HG03139 (cell line): Measurements from ENCODE around the gene GPC3.

Experiments
- ATAC-seq: cut with Tn5 transposase; IDR thresholded peaks from one replicate; pipeline ENCODE4 v1.9.1; 2021; ENCODE audit not compliant: unreplicated experiment

Gene GPC3

GRCh38 chrX:133971586-133971985, 13.8 kb downstream of the GPC3 start:
- no peak for ATAC-seq

DNA sequence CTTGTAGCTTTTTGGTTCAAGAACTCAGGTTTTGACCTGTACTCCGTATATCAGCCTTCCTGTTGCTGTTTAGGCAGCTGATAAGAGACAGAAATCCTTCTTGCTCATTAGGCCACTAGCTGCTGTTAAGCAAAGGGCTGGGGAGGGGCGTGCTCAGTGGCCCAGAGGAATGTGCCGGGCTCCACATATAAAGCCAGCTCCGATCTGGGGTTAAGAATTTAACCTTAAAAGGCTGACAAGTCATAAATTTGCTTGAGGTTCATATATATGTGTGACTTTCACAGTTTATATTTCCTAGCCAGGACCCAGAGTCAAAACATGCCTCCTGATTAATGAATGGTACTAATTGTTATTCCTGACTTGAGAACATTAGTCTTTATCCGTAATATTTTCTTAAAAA, 15.3 kb downstream of the GPC3 start:
- no peak for ATAC-seq

DNA sequence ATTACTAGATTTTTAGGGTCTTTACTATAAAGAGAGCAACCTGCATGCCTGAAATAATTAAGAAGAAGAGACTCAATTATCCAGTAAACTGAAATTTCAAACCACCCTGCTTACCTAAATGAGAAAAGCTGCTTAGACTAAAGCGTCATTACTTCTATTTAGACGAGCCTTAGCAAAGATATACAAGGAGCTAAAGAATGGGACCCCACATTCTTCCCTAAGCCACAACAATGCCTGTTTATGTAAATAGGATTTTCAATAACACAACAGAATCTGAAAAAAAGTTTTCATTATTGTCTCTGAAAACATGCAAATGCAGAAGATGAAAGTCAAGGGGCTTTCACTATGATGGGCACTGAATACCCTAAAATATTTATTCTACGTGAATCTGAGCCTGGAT, 16.2 kb downstream of the GPC3 start:
- ATAC-seq, result no peak

- ATAC-seq, result no peak
Measured at GRCh38 chrX:133968109-133968508, 17.3 kb downstream of the GPC3 start.

GRCh38 chrX:133966199-133966598, 19.2 kb downstream of the GPC3 start:
- ATAC-seq, result no peak

DNA sequence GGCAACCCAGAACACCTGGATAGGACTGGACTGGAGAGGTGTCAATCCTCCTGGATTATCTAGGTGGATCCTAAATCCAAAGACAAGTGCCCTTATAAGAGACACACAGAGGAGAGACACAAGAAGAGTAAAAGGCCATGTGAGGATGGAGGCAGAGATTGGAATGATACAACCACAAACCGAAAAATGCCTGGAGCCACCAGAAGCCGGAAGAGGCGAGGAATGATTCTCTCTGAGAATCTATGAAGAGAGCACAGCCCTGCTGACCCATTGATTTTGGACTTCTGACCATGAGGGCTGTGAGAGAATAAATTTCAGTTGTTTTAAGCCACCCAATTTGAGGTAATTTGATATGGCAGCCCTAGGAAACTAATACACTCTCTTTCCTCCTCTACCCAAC, 20.1 kb downstream of the GPC3 start:
- ATAC-seq, result no peak

DNA sequence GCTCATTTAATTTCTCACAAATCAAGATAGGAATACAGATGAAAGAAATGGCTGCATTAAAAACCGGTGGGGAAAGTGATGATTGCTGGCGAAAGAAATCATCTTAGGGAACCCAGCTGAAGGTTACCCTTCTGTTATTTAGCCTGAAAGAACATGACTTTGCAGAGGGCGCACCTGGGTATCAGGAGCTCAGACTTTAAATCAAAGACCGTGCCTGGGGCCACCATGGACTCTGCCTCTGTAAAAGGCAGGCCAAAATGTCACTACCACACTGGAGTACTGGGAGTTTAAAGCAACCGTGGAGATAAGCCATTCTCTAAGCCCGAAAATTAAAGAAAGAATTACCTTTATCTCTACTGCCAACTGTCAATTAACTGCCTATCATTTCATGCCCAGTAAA, 24.3 kb downstream of the GPC3 start:
- ATAC-seq, result no peak

- no peak for ATAC-seq
Measured at GRCh38 chrX:133959972-133960371, 25.4 kb downstream of the GPC3 start.

- no peak for ATAC-seq
Measured at GRCh38 chrX:133958997-133959688, 26.3 kb downstream of the GPC3 start.

GRCh38 chrX:133956570-133957340, 28.6 kb downstream of the GPC3 start:
- ATAC-seq, result no peak

- no peak for ATAC-seq
Measured at GRCh38 chrX:133953785-133954355, 31.5 kb downstream of the GPC3 start.

GRCh38 chrX:133953078-133953477, 32.3 kb downstream of the GPC3 start:
- no peak for ATAC-seq

GRCh38 chrX:133951098-133951497, 34.3 kb downstream of the GPC3 start:
- ATAC-seq, result no peak

- no peak for ATAC-seq
Measured at GRCh38 chrX:133950214-133950613, 35.2 kb downstream of the GPC3 start.

DNA sequence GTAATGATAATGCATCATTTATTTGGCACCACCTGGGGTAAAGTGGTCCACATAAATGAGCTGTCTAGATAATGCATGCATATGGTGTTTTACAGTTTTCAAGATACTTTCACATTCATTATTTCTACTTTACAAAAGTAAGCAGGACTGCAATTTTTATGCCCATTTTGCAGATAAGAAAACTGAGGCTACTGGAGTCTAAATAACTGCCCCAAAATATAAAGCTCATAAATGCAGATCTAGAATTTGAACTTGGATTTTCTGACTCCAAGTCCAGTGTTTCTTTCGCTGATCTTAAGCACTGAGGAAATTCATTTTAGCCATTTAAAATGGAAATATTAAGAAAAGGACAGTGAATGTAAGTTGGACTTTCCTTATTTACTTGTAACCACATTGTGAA, 36.5 kb downstream of the GPC3 start:
- ATAC-seq, result no peak

GRCh38 chrX:133947996-133948395, 37.4 kb downstream of the GPC3 start:
- no peak for ATAC-seq

DNA sequence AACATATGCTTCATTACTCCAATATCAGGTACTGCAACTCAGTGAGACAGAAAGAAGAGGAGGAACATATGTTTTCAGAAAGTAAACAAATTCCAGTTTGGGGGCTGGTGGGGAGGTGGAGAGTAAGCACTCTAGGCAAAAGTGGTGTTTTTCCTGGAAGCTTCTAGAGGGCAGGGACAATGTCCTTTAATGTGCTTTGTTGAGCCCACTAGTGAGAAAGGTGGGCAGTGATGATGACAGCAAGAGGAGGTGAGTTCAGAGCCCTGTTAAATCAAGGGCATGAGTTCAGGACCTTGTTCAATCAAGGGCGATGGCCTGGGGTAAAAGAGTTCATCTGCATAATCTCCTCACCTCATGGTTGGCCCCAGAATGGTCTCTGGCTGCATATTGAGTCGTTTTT, 38.4 kb downstream of the GPC3 start:
- ATAC-seq, result no peak

- no peak for ATAC-seq
Measured at GRCh38 chrX:133943507-133943906, 41.9 kb downstream of the GPC3 start.

DNA sequence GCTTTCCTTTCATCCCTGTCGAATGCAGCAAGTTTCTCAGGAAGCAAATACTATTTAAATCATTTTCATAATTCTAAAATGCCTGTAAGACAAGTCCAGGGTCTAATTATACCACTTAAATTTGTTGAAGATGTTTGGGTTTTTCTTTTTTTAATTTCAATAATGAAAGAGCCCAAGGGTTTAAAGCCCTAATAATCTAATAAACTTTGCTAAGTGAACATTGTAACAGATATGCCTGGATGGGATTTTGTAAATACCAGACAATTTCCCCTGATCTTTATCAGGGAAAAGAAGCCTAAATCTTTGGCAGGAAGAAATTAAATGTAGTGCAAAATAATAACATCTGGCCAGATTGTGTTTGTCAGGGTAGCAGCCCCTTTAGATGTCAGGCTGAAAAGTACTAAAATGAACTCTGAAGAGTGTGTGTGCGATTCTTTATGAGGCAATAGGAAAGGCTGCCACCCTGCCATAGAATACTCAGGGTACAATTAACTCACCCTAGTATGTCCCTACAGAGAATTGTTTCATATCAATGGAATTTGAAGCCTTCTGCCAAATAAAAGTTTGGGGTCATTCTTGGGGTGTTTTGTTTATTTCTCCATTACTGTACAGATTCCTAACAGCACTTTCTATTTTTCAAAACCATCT, 45.6 kb downstream of the GPC3 start:
- no peak for ATAC-seq

DNA sequence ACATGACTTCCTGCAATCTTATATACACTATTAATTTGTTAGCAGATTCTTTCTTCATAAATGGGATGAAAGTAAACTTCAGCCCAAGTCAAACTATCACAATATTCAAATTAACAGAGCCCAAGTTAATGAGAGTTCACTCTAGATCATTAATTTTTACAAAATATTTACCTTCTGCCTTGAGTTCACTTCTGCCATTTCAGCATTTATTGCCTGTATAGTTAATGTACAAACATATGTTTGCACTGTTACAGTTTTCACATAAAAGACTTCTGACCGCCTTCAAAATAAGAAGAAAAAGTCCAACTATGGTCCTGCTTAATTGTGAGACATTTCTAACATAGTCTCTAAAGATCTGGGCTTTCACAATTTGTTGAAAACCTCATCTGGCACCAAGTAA, 46.9 kb downstream of the GPC3 start:
- ATAC-seq, result no peak

- ATAC-seq, result no peak
Measured at GRCh38 chrX:133937022-133937421, 48.4 kb downstream of the GPC3 start.

DNA sequence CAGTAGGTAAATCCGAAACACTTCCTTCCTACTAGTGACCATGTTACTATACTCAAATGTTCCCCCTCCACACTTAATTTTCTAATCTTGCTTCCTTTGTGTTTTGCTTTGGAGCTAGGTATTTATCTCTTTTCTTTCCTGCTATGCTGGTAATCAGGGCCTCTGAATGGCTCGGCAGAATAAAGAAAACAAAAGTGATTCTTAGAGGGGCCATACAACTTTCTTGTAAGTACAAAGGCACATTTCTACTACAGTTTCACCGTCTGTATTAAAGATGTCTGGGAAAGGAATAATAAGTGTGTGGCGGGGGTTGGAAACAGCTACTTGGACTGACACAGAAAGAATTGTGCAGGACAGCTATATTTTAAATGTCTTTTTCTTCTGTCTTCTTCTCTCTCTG, 50.3 kb downstream of the GPC3 start:
- ATAC-seq, result no peak
